Natural killer cell treated with Interleukin-12 subunit alpha and Interleukin-12 subunit beta and Interleukin-15 and Interleukin-18, amount 100 ng/mL, for 72 hours (primary cell): ENCODE results near the gene ASXL1. TPM values are rescaled to one million over a fixed set of nuclear protein-coding genes. Genes with fewer than 3 reads are reported as not detected.
A peak's percentile ranks its signal among the peaks of the same experiment; 100 is the strongest.
"Not testable (repeated sequence)": the region's sequence is repeated elsewhere in the genome, so short reads cannot be mapped to it uniquely, and the experiment has no call there.

Experiments
- ATAC-seq, 2 donors: fragments of 150-1000 bp; cut with Tn5 transposase in 1 of 2; sonication (Bioruptor Pico), chemical (Tn5 transposase) in 1 of 2; 2 replicates each; pipeline ENCODE4 v1.10.0; 2021
- DNase-seq: peaks from one replicate; pipeline ENCODE4 v3.0.0; 2022; ENCODE audit warnings: low spot score
- H3K27ac Mint-ChIP-seq, 2 donors: 1 replicate in 1 of 2; 2 replicates in 1 of 2; pipeline ENCODE4 v1.8.0; 2022; ENCODE audit warnings: mixed read lengths in 2 of 2, mild to moderate bottlenecking in 1 of 2, moderate library complexity in 1 of 2
- H3K27me3 Mint-ChIP-seq, 2 donors: 1 replicate in 1 of 2; 2 replicates in 1 of 2; pipeline ENCODE4 v1.8.0; 2022; ENCODE audit warnings: mixed read lengths in 2 of 2
- H3K36me3 Mint-ChIP-seq: one replicate; pipeline ENCODE4 v1.8.0; 2022; ENCODE audit warnings: mixed read lengths
- H3K4me1 Mint-ChIP-seq, 2 donors: 1 replicate in 1 of 2; 2 replicates in 1 of 2; pipeline ENCODE4 v1.8.0; 2022; ENCODE audit warnings: low read depth in 2 of 2, mixed read lengths in 2 of 2, mild to moderate bottlenecking in 1 of 2
- H3K4me3 Mint-ChIP-seq: one replicate; pipeline ENCODE4 v1.8.0; 2022; ENCODE audit warnings: mixed read lengths
- H3K9me3 Mint-ChIP-seq: 2 replicates; pipeline ENCODE4 v1.8.0; 2022; ENCODE audit warnings: mixed read lengths
- total RNA-seq, 2 donors: library from RNA; stranded (reverse); gene quantifications; one replicate each; pipeline ENCODE4 v1.2.3, GENCODE V29; 2022

ASXL1 gene
- total RNA-seq, 2 donors from 2014 or later: 119 to 214 TPM

GRCh38 chr20:32327087-32327681, 30.9 kb upstream of the ASXL1 start:
- Mint-ChIP-seq H3K9me3 (no peaks in the 10 kb centered on the region), H3K27me3 (no peaks in the 10 kb centered on the region), H3K4me1 (peaks cover 4 to 8% of the 10 kb centered on the region in 2 donors), H3K36me3 (peaks cover 18% of the 10 kb centered on the region), H3K4me3 (no peak overlapping the region), H3K27ac (peak overlapping the region in 1 of 2 donors; percentile 10)
- ATAC-seq: no peak
- no peak for DNase-seq

GRCh38 chr20:32329817-32330554, 28.1 kb upstream of the ASXL1 start:
- H3K9me3 Mint-ChIP-seq: no peaks in the 10 kb centered on the region

GRCh38 chr20:32330555-32330897, 27.6 kb upstream of the ASXL1 start:
- Mint-ChIP-seq H3K4me1 (peaks cover 20 to 37% of the 10 kb centered on the region in 2 donors), H3K27me3 (no peaks in the 10 kb centered on the region), H3K9me3 (no peaks in the 10 kb centered on the region), H3K27ac (no peak overlapping the region), H3K4me3 (no peak overlapping the region), H3K36me3 (peaks cover 22% of the 10 kb centered on the region)
- ATAC-seq (no peak), DNase-seq (no peak)

More at GRCh38 chr20:32329817-32330554, 28.1 kb upstream of the ASXL1 start:
- H3K36me3 Mint-ChIP-seq: peaks cover 22% of the 10 kb centered on the region
- H3K27me3 Mint-ChIP-seq: no peaks in the 10 kb centered on the region
- ATAC-seq: no peak
- peaks cover 20 to 36% of the 10 kb centered on the region in 2 donors for H3K4me1 Mint-ChIP-seq
- H3K4me3 Mint-ChIP-seq: no peak overlapping the region
- DNase-seq: no peak
- no peak overlapping the region for H3K27ac Mint-ChIP-seq

- peaks cover 24 to 48% of the 10 kb centered on the region in 2 donors for H3K4me1 Mint-ChIP-seq
- H3K27me3 Mint-ChIP-seq: no peaks in the 10 kb centered on the region
- peaks cover 12% of the 10 kb centered on the region for H3K36me3 Mint-ChIP-seq
- H3K27ac Mint-ChIP-seq: peak overlapping the region; percentile 73 to 86
- DNase-seq: no peak
- no peaks in the 10 kb centered on the region for H3K9me3 Mint-ChIP-seq
- H3K4me3 Mint-ChIP-seq: peak overlapping the region; percentile 76
- no peak for ATAC-seq
These were observed 25.5 kb upstream of the ASXL1 start for GRCh38 chr20:32332614-32333013.

GRCh38 chr20:32333181-32333987, 24.7 kb upstream of the ASXL1 start:
- peak; percentile 82 to 95 for ATAC-seq
- peak overlapping the region; percentile 73 to 86 for H3K27ac Mint-ChIP-seq
- no peak for DNase-seq
- no peaks in the 10 kb centered on the region for H3K9me3 Mint-ChIP-seq
- no peaks in the 10 kb centered on the region for H3K27me3 Mint-ChIP-seq
- peaks cover 24 to 48% of the 10 kb centered on the region in 2 donors for H3K4me1 Mint-ChIP-seq
- peaks cover 12% of the 10 kb centered on the region for H3K36me3 Mint-ChIP-seq
- peak overlapping the region; percentile 76 for H3K4me3 Mint-ChIP-seq

- DNase-seq: no peak
- Mint-ChIP-seq H3K36me3 (peaks cover 12% of the 10 kb centered on the region), H3K9me3 (no peaks in the 10 kb centered on the region), H3K27me3 (no peaks in the 10 kb centered on the region), H3K4me1 (peaks cover 24 to 48% of the 10 kb centered on the region in 2 donors), H3K4me3 (peak overlapping the region; percentile 76), H3K27ac (peak overlapping the region; percentile 73 to 86)
- peak; percentile 61 to 64 for ATAC-seq
These were observed 23.9 kb upstream of the ASXL1 start for GRCh38 chr20:32333988-32334885.

- Mint-ChIP-seq H3K27ac (peak overlapping the region in 1 of 2 donors; percentile 16), H3K4me3 (peak overlapping the region; percentile 20), H3K4me1 (peaks cover 33 to 55% of the 10 kb centered on the region in 2 donors), H3K9me3 (no peaks in the 10 kb centered on the region), H3K36me3 (peaks cover 7% of the 10 kb centered on the region), H3K27me3 (no peaks in the 10 kb centered on the region)
- no peak for DNase-seq
- no peak for ATAC-seq
These were observed 21.2 kb upstream of the ASXL1 start for GRCh38 chr20:32336918-32337347.

GRCh38 chr20:32337937-32338661, 20.0 kb upstream of the ASXL1 start:
- H3K4me1 Mint-ChIP-seq: peaks cover 27 to 48% of the 10 kb centered on the region in 2 donors
- ATAC-seq (no peak), DNase-seq (no peak)
- H3K27me3 Mint-ChIP-seq: no peaks in the 10 kb centered on the region
- peak overlapping the region in 1 of 2 donors; percentile 63 for H3K27ac Mint-ChIP-seq
- peaks cover 4% of the 10 kb centered on the region for H3K36me3 Mint-ChIP-seq
- H3K4me3 Mint-ChIP-seq: no peak overlapping the region
- no peaks in the 10 kb centered on the region for H3K9me3 Mint-ChIP-seq

- no peak for ATAC-seq
- H3K4me1 Mint-ChIP-seq: peaks cover 25 to 42% of the 10 kb centered on the region in 2 donors
- H3K36me3 Mint-ChIP-seq: peaks cover 4% of the 10 kb centered on the region
- no peak overlapping the region for H3K4me3 Mint-ChIP-seq
- no peaks in the 10 kb centered on the region for H3K9me3 Mint-ChIP-seq
- no peak for DNase-seq
- H3K27me3 Mint-ChIP-seq: no peaks in the 10 kb centered on the region
- peak overlapping the region in 1 of 2 donors; percentile 63 for H3K27ac Mint-ChIP-seq
These were observed 19.5 kb upstream of the ASXL1 start for GRCh38 chr20:32338665-32339064.

GRCh38 chr20:32339116-32339515, 19.0 kb upstream of the ASXL1 start:
- Mint-ChIP-seq H3K9me3 (no peaks in the 10 kb centered on the region), H3K27me3 (no peaks in the 10 kb centered on the region), H3K36me3 (peaks cover 4% of the 10 kb centered on the region), H3K27ac (no peak overlapping the region), H3K4me3 (no peak overlapping the region), H3K4me1 (peaks cover 21 to 37% of the 10 kb centered on the region in 2 donors)
- ATAC-seq: no peak
- DNase-seq: no peak

GRCh38 chr20:32341053-32341452, 17.1 kb upstream of the ASXL1 start:
- not testable (repeated sequence) for H3K36me3 Mint-ChIP-seq, H3K4me3 Mint-ChIP-seq, H3K9me3 Mint-ChIP-seq, H3K27me3 Mint-ChIP-seq, ATAC-seq, H3K27ac Mint-ChIP-seq, DNase-seq
- peaks cover 17 to 24% of the 10 kb centered on the region in 2 donors for H3K4me1 Mint-ChIP-seq

- peaks cover 4% of the 10 kb centered on the region for H3K36me3 Mint-ChIP-seq
- H3K27me3 Mint-ChIP-seq: no peaks in the 10 kb centered on the region
- peaks cover 14 to 16% of the 10 kb centered on the region in 2 donors for H3K4me1 Mint-ChIP-seq
- DNase-seq (no peak), ATAC-seq (no peak)
- no peak overlapping the region for H3K27ac Mint-ChIP-seq
- no peak overlapping the region for H3K4me3 Mint-ChIP-seq
- H3K9me3 Mint-ChIP-seq: no peaks in the 10 kb centered on the region
These were observed 14.7 kb upstream of the ASXL1 start for GRCh38 chr20:32343439-32343838.
